Spleen (tissue), 11 donors: ENCODE data around the gene MFSD1. TPM values are rescaled to one million over a fixed set of nuclear protein-coding genes. Genes with fewer than 3 reads are reported as not detected.

ENCODE experiments used
- DNase-seq: peaks from one replicate; pipeline ENCODE4 v3.0.0-alpha.2; 2020
- H3K27ac ChIP-seq, 8 donors: fragments of 200-600 bp; sonication (generic) in 7 of 8; 1 replicate in 4 of 8; 2 replicates in 4 of 8; pipeline versions ENCODE4 v1.5.0 to v1.8.0; 2016 to 2021; ENCODE audit warnings: inconsistent platforms in 4 of 8, mild to moderate bottlenecking in 4 of 8, moderate library complexity in 1 of 8
- H3K27me3 ChIP-seq, 7 donors: fragments of 200-600 bp; sonication (generic) in 6 of 7; replicated peaks in 1 of 7; 1 replicate in 4 of 7; 2 replicates in 3 of 7; pipeline versions ENCODE4 v1.5.0 to v1.8.0; 2016 to 2021; ENCODE audit warnings: inconsistent platforms in 3 of 7, mild to moderate bottlenecking in 1 of 7
- H3K36me3 ChIP-seq, 6 donors: fragments of 200-600 bp; sonication (generic) in 5 of 6; 1 replicate in 4 of 6; 2 replicates in 2 of 6; pipeline versions ENCODE4 v1.5.0 to v1.8.0; 2016 to 2021; ENCODE audit warnings: inconsistent platforms in 2 of 6
- H3K4me1 ChIP-seq, 6 donors: fragments of 200-600 bp; sonication (generic) in 5 of 6; 1 replicate in 3 of 6; 2 replicates in 3 of 6; pipeline versions ENCODE4 v1.5.0 to v1.8.0; 2016 to 2021; ENCODE audit warnings: inconsistent platforms in 3 of 6
- H3K4me3 ChIP-seq, 8 donors: fragments of 200-600 bp; sonication (generic) in 7 of 8; 1 replicate in 4 of 8; 2 replicates in 4 of 8; pipeline versions ENCODE4 v1.5.0 to v1.8.0; 2016 to 2021; ENCODE audit warnings: inconsistent platforms in 4 of 8, mild to moderate bottlenecking in 4 of 8, moderate library complexity in 2 of 8
- H3K9me3 ChIP-seq, 8 donors: fragments of 200-600 bp; sonication (generic) in 7 of 8; 1 replicate in 4 of 8; 2 replicates in 4 of 8; pipeline versions ENCODE4 v1.5.0 to v1.8.0; 2016 to 2021; ENCODE audit warnings: inconsistent platforms in 4 of 8
- CTCF ChIP-seq, 11 experiments: fragments of 200-600 bp in 7 of 11; fragments of 450-650 bp in 4 of 11; sonication (generic) in 4 of 11; IDR thresholded peaks in 8 of 11; conservative IDR thresholded peaks in 3 of 11; 1 replicate in 7 of 11; 2 replicates in 4 of 11; pipeline versions ENCODE4 v1.4.0 to v1.8.0; 2016 to 2021; ENCODE audit warnings: antibody characterized with exemption in 11 of 11, inconsistent platforms in 4 of 11, mild to moderate bottlenecking in 1 of 11
- POLR2A ChIP-seq, 3 donors: fragments of 450-650 bp; IDR thresholded peaks; one replicate each; pipeline ENCODE4 v1.5.1; 2017; ENCODE audit warnings: antibody characterized with exemption in 3 of 3, mild to moderate bottlenecking in 1 of 3
- POLR2AphosphoS5 ChIP-seq, 3 donors: sonication (generic); formaldehyde crosslinking; IDR thresholded peaks; one replicate each; pipeline ENCODE4 v1.5.1; 2017; ENCODE audit warnings: antibody characterized with exemption in 3 of 3
- WGBS, 5 donors: extraction: QIAGEN DNeasy Blood & Tissue Kit in 3 of 5; methylation state at CpG; one replicate each; pipeline versions ENCODE4 v1.1.5 to v1.1.7; 2013 to 2018; 5-methylcytosine and 5-hydroxymethylcytosine counted together
- intact Hi-C: fragments of 100-400 bp; cut with DNase I; formaldehyde crosslinking; loops from one replicate; pipeline ENCODE4 v1.15.0; 2023; ENCODE audit warnings: low total_unique reads
- polyA plus RNA-seq, 3 donors: library from polyadenylated mRNA; stranded (reverse); fragments of 200-250 nt; gene quantifications; one replicate each; pipeline ENCODE4 v1.2.1, GENCODE V29; 2013
- total RNA-seq, 7 donors: library from RNA; depleted of rRNA in 3 of 7; stranded (reverse); fragments of >200 nt in 3 of 7; fragmentation: NEBNext Ultra II Directional in 4 of 7; extraction: Animal tissue kit (Norgen Biotek cat#: 25700) in 4 of 7; gene quantifications; one replicate each; pipeline versions ENCODE4 v1.1.0 to v1.2.1, GENCODE V29; 2016 to 2021
- donor health status: healthy with polysubstance abuse.
- donor health status: DM: no; HTN: no; CAD: no; lungs with moderate emphysema.
- donor health status: DM: no; HTN: no; CAD: no.
- donor health status: Bipolar disorder and iron deficiency.
- donor health status: healthy.
- donor health status: DM: no; HTN: no; CAD: no.
- donor health status: DM: yes; HTN: yes; CAD: no.

The MFSD1 gene
- total and polyA plus RNA-seq, 10 donors = 34.5 to 155 (median 110) TPM

- DNase-seq = no peak
- peaks cover 0 to 6% (median 0%) of the 10 kb centered on the region in 6 donors for H3K4me1 ChIP-seq
- no peak for TF ChIP-seq POLR2A (IDR thresholded peaks at IDR 0.05)
- H3K4me3 ChIP-seq = no peak overlapping the region
- 82 to 91% (median 88%) methylated on average over 7 of the region's 7 CpGs for WGBS, 5 donors
- H3K9me3 ChIP-seq = no peaks in the 10 kb centered on the region
- intact Hi-C loops = no loop called here
- peak overlapping the region in 4 of 8 donors; percentile 21 to 52 (median 32) for H3K27ac ChIP-seq
- no peaks in the 10 kb centered on the region for H3K36me3 ChIP-seq
- no peaks in the 10 kb centered on the region for H3K27me3 ChIP-seq
Measured at GRCh38 chr3:158776531-158776930, 25.3 kb upstream of the MFSD1 start.

- Histone ChIP-seq H3K27ac (peak overlapping the region in 5 of 8 donors; percentile 4 to 52 (median 21)), H3K27me3 (no peaks in the 10 kb centered on the region), H3K4me3 (no peak overlapping the region), H3K9me3 (no peaks in the 10 kb centered on the region), H3K4me1 (peaks cover 0 to 6% (median 0%) of the 10 kb centered on the region in 6 donors), H3K36me3 (no peaks in the 10 kb centered on the region)
- no peak for DNase-seq
- intact Hi-C loops = no loop called here
- 79 to 85% (median 82%) methylated on average over 3 of the region's 3 CpGs for WGBS, 5 donors
- TF ChIP-seq POLR2A (IDR thresholded peaks at IDR 0.05) = no peak
- TF ChIP-seq POLR2AphosphoS5 (IDR thresholded peaks at IDR 0.05) = no peak
- TF ChIP-seq CTCF (IDR thresholded peaks at IDR 0.05 in 8 of 11, conservative IDR thresholded peaks at IDR 0.05 in 3 of 11) = no peak
Measured at GRCh38 chr3:158777161-158777873, 24.5 kb upstream of the MFSD1 start.

GRCh38 chr3:158780766-158781165 lies 21.1 kb upstream of the MFSD1 start:
- Histone ChIP-seq H3K4me3 (no peak overlapping the region), H3K27me3 (no peaks in the 10 kb centered on the region), H3K27ac (no peak overlapping the region), H3K36me3 (no peaks in the 10 kb centered on the region), H3K9me3 (no peaks in the 10 kb centered on the region), H3K4me1 (peaks cover 0 to 6% (median 0%) of the 10 kb centered on the region in 6 donors)
- TF ChIP-seq POLR2AphosphoS5 (IDR thresholded peaks at IDR 0.05) = no peak
- no peak for TF ChIP-seq CTCF (IDR thresholded peaks at IDR 0.05 in 8 of 11, conservative IDR thresholded peaks at IDR 0.05 in 3 of 11)
- WGBS, 5 donors = 76 to 98% (median 92%) methylated on average over 1 of the region's 1 CpG
- DNase-seq = no peak
- intact Hi-C loops = loop anchor here (5.0 kb wide), 1 partner anchor 48 kb away; the partner anchor contains the start of gene RARRES1

GRCh38 chr3:158781191-158781590 lies 20.7 kb upstream of the MFSD1 start:
- intact Hi-C loops = loop anchor here (5.0 kb wide), 1 partner anchor 49 kb away; the partner anchor contains the start of gene RARRES1
- Histone ChIP-seq H3K4me3 (no peak overlapping the region), H3K27ac (no peak overlapping the region), H3K27me3 (no peaks in the 10 kb centered on the region), H3K9me3 (no peaks in the 10 kb centered on the region), H3K36me3 (no peaks in the 10 kb centered on the region), H3K4me1 (peaks cover 0 to 6% (median 0%) of the 10 kb centered on the region in 6 donors)
- no peak for TF ChIP-seq POLR2AphosphoS5 (IDR thresholded peaks at IDR 0.05)
- DNase-seq = no peak
- WGBS, 5 donors = 81 to 96% (median 89%) methylated on average over 2 of the region's 2 CpGs

- H3K4me3 ChIP-seq = no peak overlapping the region
- intact Hi-C loops = loop anchor here (5.0 kb wide), 1 partner anchor 50 kb away; the partner anchor contains the start of gene RARRES1
- DNase-seq = no peak
- TF ChIP-seq CTCF (IDR thresholded peaks at IDR 0.05 in 8 of 11, conservative IDR thresholded peaks at IDR 0.05 in 3 of 11) (no peak), POLR2AphosphoS5 (IDR thresholded peaks at IDR 0.05) (no peak), POLR2A (IDR thresholded peaks at IDR 0.05) (no peak)
- H3K27ac ChIP-seq = no peak overlapping the region
- no peaks in the 10 kb centered on the region for H3K9me3 ChIP-seq
- peaks cover 0 to 6% (median 0%) of the 10 kb centered on the region in 6 donors for H3K4me1 ChIP-seq
- 74 to 77% (median 76%) methylated on average over 1 of the region's 1 CpG for WGBS, 5 donors
- H3K27me3 ChIP-seq = no peaks in the 10 kb centered on the region
- H3K36me3 ChIP-seq = no peaks in the 10 kb centered on the region
Measured at GRCh38 chr3:158781849-158782248, 20.0 kb upstream of the MFSD1 start.
